HCT116 (cell line): Measurements from ENCODE around the gene ZNF785. TPM values are rescaled to one million over a fixed set of nuclear protein-coding genes. Genes with fewer than 3 reads are reported as not detected.

Experiments used
- ATAC-seq: fragments of 200-7000 bp; cut with Tn5 transposase; 2 replicates; pipeline ENCODE4 v1.9.1; 2020; ENCODE audit warnings: mild to moderate bottlenecking, moderate library complexity
- BruUV-seq: library from RNA; stranded (reverse); fragments of 400-500 nt; replicated peaks from 2 replicates; lab custom pipeline; 2021; lab: Mats Ljungman, UMichigan
- CTCF ChIA-PET: fragments of 300-600 bp; sonication (Branson Sonifier 250); formaldehyde crosslinking; loops from one replicate; lab custom pipeline; 2021; ENCODE audit warnings: antibody characterized with exemption; lab: Charles Lee
- POLR2A ChIA-PET: fragments of 300-600, 350-600 bp; sonication (Branson Sonifier 250); formaldehyde crosslinking; loops from one replicate; lab custom pipeline; 2021; ENCODE audit warnings: antibody characterized with exemption; lab: Charles Lee
- RAD21 ChIA-PET, 2 experiments: fragments of 300-600 bp; sonication (Branson Sonifier 250); formaldehyde crosslinking; loops; one replicate each; lab custom pipeline; 2023; ENCODE audit warnings: low total read pairs in 2 of 2; ENCODE audit not compliant: uncharacterized antibody in 2 of 2, unreplicated experiment in 2 of 2, low non-redundant PET in 1 of 2; lab: Charles Lee
- DNase-seq: peaks from one replicate; pipeline ENCODE4 v3.0.0-alpha.2; 2010; ENCODE audit warnings: low read depth, low spot score
- H2AFZ ChIP-seq: fragments of 200-600 bp; shearing (Covaris generic), sonication (generic); 2 replicates; pipeline ENCODE4 v1.6.1; 2017; ENCODE audit warnings: low read depth, mixed run types, mixed read lengths, antibody characterized with exemption, low read length; ENCODE audit not compliant: poor library complexity, severe bottlenecking
- H3K27ac ChIP-seq: 2 replicates; pipeline ENCODE4 v1.5.1; 2012; ENCODE audit warnings: low read depth, low read length
- H3K27me3 ChIP-seq: fragments of 200-600 bp; sonication (generic); 2 replicates; pipeline ENCODE4 v1.6.1; 2016; ENCODE audit warnings: mixed run types, low read length, mixed read lengths; ENCODE audit not compliant: insufficient read depth
- H3K36me3 ChIP-seq, 2 experiments: fragments of 200-500 bp in 1 of 2; fragments of 200-600 bp in 1 of 2; sonication (Bioruptor generic) in 1 of 2; sonication (generic) in 1 of 2; 2 replicates each; pipeline versions ENCODE4 v1.5.1 to v1.6.1; 2014 to 2016; ENCODE audit warnings: low read length in 2 of 2, inconsistent platforms in 1 of 2, mixed read lengths in 1 of 2, mixed run types in 1 of 2; ENCODE audit not compliant: insufficient read depth in 2 of 2, control insufficient read depth in 1 of 2
- H3K4me1 ChIP-seq, 2 experiments: fragments of 200-600 bp in 1 of 2; sonication (generic) in 1 of 2; 2 replicates each; pipeline versions ENCODE4 v1.5.1 to v1.6.1; 2012 to 2017; ENCODE audit warnings: low read length in 2 of 2, inconsistent platforms in 1 of 2, mild to moderate bottlenecking in 1 of 2, mixed read lengths in 1 of 2, mixed run types in 1 of 2, moderate library complexity in 1 of 2; ENCODE audit not compliant: insufficient read depth in 2 of 2, control insufficient read depth in 1 of 2
- H3K4me2 ChIP-seq: fragments of 200-600 bp; sonication (generic); 2 replicates; pipeline ENCODE4 v1.6.1; 2017; ENCODE audit warnings: mixed run types, low read length, mixed read lengths
- H3K4me3 ChIP-seq, 2 experiments: fragments of 200-600 bp in 1 of 2; sonication (generic) in 1 of 2; replicated peaks in 1 of 2; 2 replicates each; pipeline ENCODE4 v1.5.1; 2011 to 2016; ENCODE audit warnings: low read length in 2 of 2, control low read depth in 1 of 2, low read depth in 1 of 2, mild to moderate bottlenecking in 1 of 2, mixed read lengths in 1 of 2, mixed run types in 1 of 2
- H3K79me2 ChIP-seq: fragments of 200-600 bp; sonication (generic); 2 replicates; pipeline ENCODE4 v1.6.1; 2017; ENCODE audit warnings: mild to moderate bottlenecking, mixed run types, low read length, moderate library complexity, mixed read lengths; ENCODE audit not compliant: insufficient read depth
- H3K9ac ChIP-seq: fragments of 200-600 bp; sonication (generic); 2 replicates; pipeline ENCODE4 v1.6.1; 2016; ENCODE audit warnings: low read length, mixed read lengths
- H3K9me2 ChIP-seq: fragments of 200-600 bp; sonication (generic), shearing (Covaris generic); 2 replicates; pipeline ENCODE4 v1.6.1; 2017; ENCODE audit warnings: mixed run types, mild to moderate bottlenecking, moderate library complexity; ENCODE audit not compliant: insufficient read depth
- H3K9me3 ChIP-seq, 2 experiments: fragments of 200-500 bp in 1 of 2; fragments of 200-600 bp in 1 of 2; sonication (Bioruptor generic) in 1 of 2; sonication (generic) in 1 of 2; 2 replicates each; pipeline ENCODE4 v1.6.1; 2014 to 2017; ENCODE audit warnings: low read length in 2 of 2, mixed read lengths in 2 of 2, inconsistent platforms in 1 of 2, low read depth in 1 of 2, mild to moderate bottlenecking in 1 of 2, mixed run types in 1 of 2, moderate library complexity in 1 of 2; ENCODE audit not compliant: control insufficient read depth in 1 of 2, insufficient read depth in 1 of 2
- H4K20me1 ChIP-seq: fragments of 200-600 bp; sonication (generic), shearing (Covaris generic); 2 replicates; pipeline ENCODE4 v1.6.1; 2017; ENCODE audit warnings: mixed run types, mild to moderate bottlenecking, moderate library complexity; ENCODE audit not compliant: insufficient read depth
- EGR1 ChIP-seq: IDR thresholded peaks from 2 replicates; pipeline ENCODE4 v1.6.1; 2012; ENCODE audit warnings: low read depth
- MAX ChIP-seq: IDR thresholded peaks from 2 replicates; pipeline ENCODE4 v1.6.1; 2012
- POLR2A ChIP-seq: IDR thresholded peaks from 2 replicates; pipeline ENCODE4 v1.7.0; 2011; ENCODE audit warnings: borderline replicate concordance; ENCODE audit not compliant: insufficient read depth, insufficient read length; ENCODE audit errors: extremely low read depth
- POLR2AphosphoS5 ChIP-seq: IDR thresholded peaks from 2 replicates; pipeline ENCODE4 v1.6.1; 2011; ENCODE audit warnings: mild to moderate bottlenecking, low read depth, low read length, moderate library complexity
- SIN3A ChIP-seq: IDR thresholded peaks from 2 replicates; pipeline ENCODE4 v1.6.1; 2012; ENCODE audit warnings: low read depth
- SP1 ChIP-seq: IDR thresholded peaks from 2 replicates; pipeline ENCODE4 v1.6.1; 2012; ENCODE audit warnings: low read depth
- TCF7L2 ChIP-seq: IDR thresholded peaks from 2 replicates; pipeline ENCODE4 v1.7.0; 2011; ENCODE audit warnings: borderline replicate concordance, inconsistent platforms; ENCODE audit not compliant: insufficient read depth, insufficient read length; ENCODE audit errors: extremely low read depth
- YY1 ChIP-seq: IDR thresholded peaks from 2 replicates; pipeline ENCODE4 v1.6.1; 2011; ENCODE audit warnings: low read length, low read depth, moderate library complexity, mild to moderate bottlenecking; ENCODE audit not compliant: insufficient replicate concordance; ENCODE audit errors: extremely low read depth
- ZBTB33 ChIP-seq: IDR thresholded peaks from 2 replicates; pipeline ENCODE4 v1.6.1; 2011; ENCODE audit warnings: mild to moderate bottlenecking, low read length, moderate library complexity; ENCODE audit not compliant: insufficient replicate concordance; ENCODE audit errors: extremely low read depth
- ZFX ChIP-seq: fragments of 450-650 bp; IDR thresholded peaks from 2 replicates; pipeline ENCODE4 v1.6.1; 2017
- ZNF274 ChIP-seq: fragments of 200-500 bp; sonication (Bioruptor generic); IDR thresholded peaks from 2 replicates; pipeline ENCODE4 v1.6.1; 2014; ENCODE audit warnings: mild to moderate bottlenecking, low read depth, low read length, inconsistent platforms
- intact Hi-C: fragments of 100-400 bp; cut with micrococcal nuclease; formaldehyde crosslinking; loops from 2 replicates; pipeline ENCODE4 v1.10.0; 2022
- total RNA-seq: library from RNA; stranded (reverse); gene quantifications from one replicate; pipeline ENCODE4 v1.2.1, GENCODE V29; 2021; ENCODE audit not compliant: unreplicated experiment

The ZNF785 gene
- total RNA-seq, 1 experiment from 2014 or later = 0.15 TPM

GRCh38 chr16:30571445-30572322 lies 13.8 kb downstream of the ZNF785 start, which contains the start of gene ZNF688:
Gene ZNF688, minus strand, starts transcription at chr16:30571714. Its CDS starts 85 bp downstream, at chr16:30571629.
- ATAC-seq (peak; percentile 85), DNase-seq (peak; percentile 93)
- H3K4me2 ChIP-seq = peak within 1 kb of the TSS; percentile 98
- no peaks in the 10 kb centered on the region for H3K27me3 ChIP-seq
- TF ChIP-seq MAX = peak; percentile 78
- peak; percentile 89 for TF ChIP-seq EGR1
- peak; percentile 98 for TF ChIP-seq YY1
- TF ChIP-seq POLR2A = peak; percentile 47
- peak; percentile 46 for TF ChIP-seq POLR2AphosphoS5
- TF ChIP-seq SIN3A = peak; percentile 98
- TF ChIP-seq ZFX = peak; percentile 83
- no peak for TF ChIP-seq ZBTB33
- TF ChIP-seq ZNF274 = no peak
- peak; percentile 89 for TF ChIP-seq TCF7L2
- peak; percentile 91 for TF ChIP-seq SP1
- no TSS peak for BruUV-seq
- peaks cover 9 to 39% of the 10 kb centered on the region in 2 experiments; a peak in 3 of 4 replicates for H3K4me1 ChIP-seq
- no peaks in the 10 kb centered on the region for H3K79me2 ChIP-seq
- no peaks in the 10 kb centered on the region; a peak in 1 of 4 replicates for H3K36me3 ChIP-seq
- intact Hi-C loops = loop anchor here (5.0 kb wide), 1 partner anchor 56 kb away; no protein-coding TSS in a partner anchor
- peak within 1 kb of the TSS; percentile 87 for H3K27ac ChIP-seq
- H2AFZ ChIP-seq = peak within 1 kb of the TSS; percentile 97
- CTCF ChIA-PET = interaction anchor here (0.9 to 1.9 kb wide), 4 partner anchors 13 to 142 kb away, joined by 3 to 8 read pairs (median 4); partner anchors contain the start of genes DCTPP1 and ZNF764
- H3K9me2 ChIP-seq = no peaks in the 10 kb centered on the region
- POLR2A ChIA-PET = interaction anchor here (0.9 to 2.5 kb wide), 2 partner anchors 14 to 62 kb away, joined by 3 to 21 read pairs; partner anchors contain the start of gene ZNF764
- no peaks in the 10 kb centered on the region for H3K9me3 ChIP-seq
- RAD21 ChIA-PET = interaction anchor here (0.5 to 1.9 kb wide), 3 partner anchors 13 to 330 kb away, joined by 3 to 5 read pairs (median 4); partner anchors contain the start of genes DCTPP1 (in 1 of the 2) and ZNF764 (in 1 of the 2)
- peak within 1 kb of the TSS; percentile 83 to 90 for H3K4me3 ChIP-seq
- peak within 1 kb of the TSS; percentile 78 for H3K9ac ChIP-seq
- no peaks in the 10 kb centered on the region for H4K20me1 ChIP-seq
